Stimulated activated CD4-positive, alpha-beta T cell treated with anti-CD3 and anti-CD28 coated beads, TNF-alpha, amount 100 ng/mL, for 1 hour (primary cell): Measurements from ENCODE around the gene IDNK.

Experiments used
- DNase-seq, 3 donors: peaks; one replicate each; pipeline ENCODE4 v3.0.0-alpha.2; 2020; ENCODE audit warnings: low read depth in 3 of 3, low spot score in 1 of 3

Gene IDNK

DNA sequence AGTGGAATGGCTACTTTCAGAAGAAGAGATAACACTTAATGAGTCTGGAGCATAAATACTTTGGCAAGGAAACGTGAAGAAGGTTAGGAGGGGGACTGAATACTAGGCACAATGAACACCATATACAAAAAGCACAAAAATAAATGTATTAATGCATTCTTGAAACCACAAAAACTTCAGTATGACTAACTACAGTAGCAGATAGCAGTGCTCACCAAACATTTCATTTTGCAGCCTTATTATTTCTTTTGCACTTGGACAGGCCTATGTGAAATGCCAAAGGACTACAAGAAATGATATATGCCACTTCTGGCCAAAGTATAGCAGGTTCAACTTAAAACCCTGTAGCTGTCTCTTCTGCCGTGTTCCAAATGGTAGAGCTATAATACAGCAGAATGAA, 58.5 kb downstream of the IDNK start:
- no peak for DNase-seq

GRCh38 chr9:83688921-83689320, 66.0 kb downstream of the IDNK start:
- no peak for DNase-seq

DNA sequence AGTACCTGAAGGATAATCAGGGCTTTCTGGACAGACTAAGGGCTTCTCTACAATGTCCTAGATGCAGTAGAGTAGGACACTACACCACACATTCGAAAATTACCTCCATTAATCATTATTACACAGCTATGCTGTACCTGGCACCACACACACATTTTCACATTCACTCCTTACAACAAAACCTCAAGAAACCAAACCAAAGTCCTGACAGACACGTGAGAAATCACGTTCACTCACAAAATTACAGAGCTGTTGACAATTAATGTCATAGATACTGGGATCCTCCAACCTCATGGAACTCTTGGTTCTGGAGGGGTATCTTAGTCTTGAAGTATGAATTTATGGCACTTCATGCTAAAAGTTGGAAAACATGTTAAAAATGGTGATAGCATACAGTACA, 68.5 kb downstream of the IDNK start:
- no peak for DNase-seq
